Ovary (tissue), 9 donors: ENCODE data around the gene PHACTR1. TPM values are rescaled to one million over a fixed set of nuclear protein-coding genes. Genes with fewer than 3 reads are reported as not detected.

Experiments used
- DNase-seq, 5 donors: peaks; one replicate each; pipeline ENCODE4 v3.0.0-alpha.2; 2019 to 2020
- H3K27ac ChIP-seq, 2 donors: fragments of 200-600 bp; one replicate each; pipeline versions ENCODE4 v1.5.1 to v1.8.0; 2019 to 2022
- H3K27me3 ChIP-seq: fragments of 200-600 bp; one replicate; pipeline ENCODE4 v1.8.0; 2022
- H3K36me3 ChIP-seq: fragments of 200-600 bp; sonication (generic); one replicate; pipeline ENCODE4 v1.5.1; 2019
- H3K4me1 ChIP-seq: one replicate; pipeline ENCODE4 v1.8.1; 2013; ENCODE audit warnings: mild to moderate bottlenecking, moderate library complexity; ENCODE audit not compliant: insufficient read depth
- H3K4me3 ChIP-seq: fragments of 200-600 bp; sonication (generic); one replicate; pipeline ENCODE4 v1.5.1; 2017
- H3K9me3 ChIP-seq, 2 donors: fragments of 200-600 bp in 1 of 2; sonication (generic) in 1 of 2; one replicate each; pipeline versions ENCODE4 v1.5.1 to v1.8.1; 2013 to 2019; ENCODE audit warnings: mild to moderate bottlenecking in 1 of 2, moderate library complexity in 1 of 2
- EP300 ChIP-seq: sonication (generic); formaldehyde crosslinking; IDR thresholded peaks from one replicate; pipeline ENCODE4 v1.6.1; 2017; ENCODE audit warnings: antibody characterized with exemption
- POLR2A ChIP-seq: fragments of 450-650 bp; IDR thresholded peaks from one replicate; pipeline ENCODE4 v1.6.1; 2017; ENCODE audit warnings: antibody characterized with exemption, mild to moderate bottlenecking, moderate library complexity
- WGBS, 3 donors: extraction: QIAGEN DNeasy Blood & Tissue Kit in 1 of 3; methylation state at CpG; one replicate each; pipeline versions ENCODE4 v1.1.5 to v1.1.7; 2013 to 2017; 5-methylcytosine and 5-hydroxymethylcytosine counted together
- intact Hi-C, 4 donors: fragments of 100-400 bp; cut with DNase I; formaldehyde crosslinking; loops; one replicate each; pipeline versions ENCODE4 v1.11.0 to v1.15.1; 2022 to 2023
- polyA plus RNA-seq, 2 donors: library from polyadenylated mRNA; stranded (reverse); fragments of 200-250 nt in 1 of 2; fragments of 350-450 nt in 1 of 2; fragmentation: Illumina TruSeq in 1 of 2; extraction: RNeasy Lipid Tissue Mini Kit (QIAGEN cat#74804) in 1 of 2; gene quantifications; one replicate each; pipeline ENCODE4 v1.2.3, GENCODE V29; 2013 to 2014
- total RNA-seq, 7 donors: library from RNA; depleted of rRNA in 2 of 7; stranded (reverse); fragments of >200 nt in 2 of 7; fragmentation: NEBNext Ultra II Directional in 3 of 7; extraction: Animal tissue kit (Norgen Biotek cat#: 25700) in 3 of 7; gene quantifications; one replicate each; pipeline versions ENCODE4 v1.1.0 to v1.2.4, GENCODE V29; 2016 to 2023
- TF ChIP-seq, protein P1 (sequence below), 3 donors: fragments of 450-650 bp in 2 of 3; fragments of 200-600 bp in 1 of 3; IDR thresholded peaks; one replicate each; pipeline versions ENCODE4 v1.5.1 to v1.8.0; 2016 to 2022; ENCODE audit warnings: antibody characterized with exemption in 3 of 3, mild to moderate bottlenecking in 1 of 3
- donor health status: DM: no; HTN: no; CAD: no; lungs with moderate emphysema.
- donor health status: DM: no; HTN: no; CAD: no.
- donor health status: Bipolar disorder and iron deficiency.
- donor health status: DM: yes; HTN: yes; CAD: no.
- donor health status: DM: no; HTN: no; CAD: no.
- donor health status: DM: yes; HTN: yes; CAD: no.

Gene PHACTR1
- total and polyA plus RNA-seq, 9 donors, result 0.48 to 10.9 (median 3.7) TPM

GRCh38 chr6:13307508-13307995 lies 591.0 kb downstream of the PHACTR1 start:
- Histone ChIP-seq H3K27me3 (no peaks in the 10 kb centered on the region), H3K27ac (no peak overlapping the region), H3K36me3 (no peaks in the 10 kb centered on the region), H3K9me3 (no peaks in the 10 kb centered on the region), H3K4me3 (no peak overlapping the region), H3K4me1 (peaks cover 8% of the 10 kb centered on the region)
- no peak for DNase-seq
- TF ChIP-seq EP300 (no peak), POLR2A (no peak)
- TF ChIP-seq, protein P1, sequence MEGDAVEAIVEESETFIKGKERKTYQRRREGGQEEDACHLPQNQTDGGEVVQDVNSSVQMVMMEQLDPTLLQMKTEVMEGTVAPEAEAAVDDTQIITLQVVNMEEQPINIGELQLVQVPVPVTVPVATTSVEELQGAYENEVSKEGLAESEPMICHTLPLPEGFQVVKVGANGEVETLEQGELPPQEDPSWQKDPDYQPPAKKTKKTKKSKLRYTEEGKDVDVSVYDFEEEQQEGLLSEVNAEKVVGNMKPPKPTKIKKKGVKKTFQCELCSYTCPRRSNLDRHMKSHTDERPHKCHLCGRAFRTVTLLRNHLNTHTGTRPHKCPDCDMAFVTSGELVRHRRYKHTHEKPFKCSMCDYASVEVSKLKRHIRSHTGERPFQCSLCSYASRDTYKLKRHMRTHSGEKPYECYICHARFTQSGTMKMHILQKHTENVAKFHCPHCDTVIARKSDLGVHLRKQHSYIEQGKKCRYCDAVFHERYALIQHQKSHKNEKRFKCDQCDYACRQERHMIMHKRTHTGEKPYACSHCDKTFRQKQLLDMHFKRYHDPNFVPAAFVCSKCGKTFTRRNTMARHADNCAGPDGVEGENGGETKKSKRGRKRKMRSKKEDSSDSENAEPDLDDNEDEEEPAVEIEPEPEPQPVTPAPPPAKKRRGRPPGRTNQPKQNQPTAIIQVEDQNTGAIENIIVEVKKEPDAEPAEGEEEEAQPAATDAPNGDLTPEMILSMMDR (IDR thresholded peaks at IDR 0.05), result no peak
- intact Hi-C loops, result no loop called here
- WGBS, 3 donors, result 91 to 93% (median 92%) methylated on average over 7 of the region's 7 CpGs

GRCh38 chr6:13308332-13308731 lies 591.8 kb downstream of the PHACTR1 start:
- Histone ChIP-seq H3K9me3 (no peaks in the 10 kb centered on the region), H3K36me3 (no peaks in the 10 kb centered on the region), H3K27ac (no peak overlapping the region), H3K27me3 (no peaks in the 10 kb centered on the region), H3K4me1 (peaks cover 3% of the 10 kb centered on the region), H3K4me3 (no peak overlapping the region)
- TF ChIP-seq EP300, result no peak
- TF ChIP-seq, protein P1 (IDR thresholded peaks at IDR 0.05), result no peak
- no peak for TF ChIP-seq POLR2A
- no peak for DNase-seq
- intact Hi-C loops, result no loop called here
- WGBS, 3 donors, result 84 to 95% (median 94%) methylated on average over 1 of the region's 1 CpG

DNA sequence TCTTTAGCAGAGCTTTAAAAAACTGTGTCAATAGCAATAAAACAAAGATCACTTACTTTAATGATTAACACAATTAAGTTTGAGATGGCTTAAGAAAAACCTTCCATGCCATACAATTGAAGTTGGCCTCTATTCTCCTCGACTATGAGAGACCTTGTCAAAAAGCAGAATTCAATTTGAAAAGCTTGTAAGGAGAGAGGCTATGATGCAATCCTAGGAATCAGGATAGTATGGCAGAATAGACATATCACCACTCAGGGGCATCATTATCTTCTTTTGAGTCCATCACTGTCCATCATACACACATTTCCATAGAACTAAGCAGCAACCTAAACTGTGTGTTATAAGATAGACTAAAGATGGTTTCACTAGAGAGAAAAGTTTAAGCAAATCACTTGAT lies 594.6 kb downstream of the PHACTR1 start:
- Histone ChIP-seq H3K27ac (no peak overlapping the region), H3K4me3 (no peak overlapping the region), H3K9me3 (no peaks in the 10 kb centered on the region), H3K4me1 (no peaks in the 10 kb centered on the region), H3K36me3 (no peaks in the 10 kb centered on the region), H3K27me3 (no peaks in the 10 kb centered on the region)
- WGBS, 3 donors, result 0 to 90% (median 85%) methylated on average over 1 of the region's 1 CpG
- intact Hi-C loops, result no loop called here
- no peak for DNase-seq
- TF ChIP-seq, protein P1 (IDR thresholded peaks at IDR 0.05), result no peak
- no peak for TF ChIP-seq EP300
- no peak for TF ChIP-seq POLR2A

DNA sequence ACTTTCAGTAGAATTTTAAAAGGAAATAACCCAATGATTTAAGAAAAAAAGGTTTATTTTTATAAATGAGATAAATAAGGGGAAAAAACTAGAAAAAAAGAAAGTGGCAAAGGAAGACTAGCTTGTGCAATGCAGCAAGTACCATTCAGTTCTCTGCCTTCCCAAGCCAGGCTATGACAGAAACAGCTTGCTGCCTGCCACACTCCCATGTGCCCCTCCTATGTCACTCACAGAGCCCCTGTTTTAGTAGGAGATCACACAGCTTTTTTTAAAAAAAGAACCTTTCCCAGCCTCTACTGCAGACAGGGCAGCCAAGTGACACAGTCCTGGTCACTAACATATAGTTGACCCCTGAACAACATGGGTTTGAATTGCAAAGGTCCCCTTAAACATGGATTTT lies 598.2 kb downstream of the PHACTR1 start:
- H3K27ac ChIP-seq, result no peak overlapping the region
- no peaks in the 10 kb centered on the region for H3K9me3 ChIP-seq
- H3K4me1 ChIP-seq, result no peaks in the 10 kb centered on the region
- H3K27me3 ChIP-seq, result no peaks in the 10 kb centered on the region
- H3K36me3 ChIP-seq, result no peaks in the 10 kb centered on the region
- no peak for DNase-seq
- TF ChIP-seq EP300, result no peak
- TF ChIP-seq, protein P1 (IDR thresholded peaks at IDR 0.05), result no peak
- TF ChIP-seq POLR2A, result no peak
- intact Hi-C loops, result no loop called here
- H3K4me3 ChIP-seq, result no peak overlapping the region
